Measurements from ENCODE around the gene CCL4L2.
"Not testable (repeated sequence)": the region's sequence is repeated elsewhere in the genome, so short reads cannot be mapped to it uniquely, and the experiment has no call there.

CCL4L2 gene

DNA sequence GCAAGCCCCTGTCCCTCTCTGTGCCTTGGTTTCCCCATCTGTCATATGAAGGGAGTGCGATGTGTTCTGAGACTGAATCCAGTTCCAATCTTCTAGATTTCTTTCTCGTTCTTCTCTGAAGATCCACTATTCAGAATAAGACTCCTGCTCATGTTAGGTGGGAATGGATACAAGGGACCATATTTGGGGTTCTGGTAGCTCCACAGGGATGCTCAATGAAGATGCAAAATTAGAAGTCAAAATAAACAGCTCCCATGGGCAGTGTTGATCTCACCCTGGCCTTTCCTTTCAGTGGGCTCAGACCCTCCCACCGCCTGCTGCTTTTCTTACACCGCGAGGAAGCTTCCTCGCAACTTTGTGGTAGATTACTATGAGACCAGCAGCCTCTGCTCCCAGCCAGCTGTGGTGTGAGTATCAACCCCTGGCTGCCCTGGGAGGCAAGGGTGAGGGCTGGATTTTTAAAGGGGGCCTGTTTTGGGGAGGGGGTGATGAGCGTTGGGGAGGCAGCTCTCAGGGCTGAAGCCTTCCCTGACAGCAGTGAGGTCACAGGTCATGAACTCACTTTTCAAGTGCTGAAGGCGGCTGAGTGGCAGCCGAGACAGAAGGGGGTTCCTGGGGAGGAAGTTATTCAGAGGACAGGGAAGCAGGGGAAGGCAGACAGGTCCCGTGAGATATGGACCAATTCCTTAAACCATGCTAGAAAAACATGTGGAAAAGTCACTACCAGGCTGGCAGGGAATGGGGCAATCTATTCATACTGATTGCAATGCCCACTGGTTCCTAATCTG is 815 bp downstream of the CCL4L2 start:
- not testable (repeated sequence) for H3K18ac ChIP-seq (ENCODE audit: low read length); H3K79me1 ChIP-seq (ENCODE audit: low read length); H2BK5ac ChIP-seq (ENCODE audit: low read depth, low read length, poor library complexity); H3K27me3 ChIP-seq (ENCODE audit: insufficient read depth, low read length); H3K36me3 ChIP-seq (ENCODE audit: control insufficient read depth in 1 of 2, insufficient read depth in 2 of 2, low read length in 2 of 2); H3K9ac ChIP-seq (ENCODE audit: low read length); H2AK5ac ChIP-seq (ENCODE audit: low read length); H3K14ac ChIP-seq (ENCODE audit: low read length); H4K8ac ChIP-seq (ENCODE audit: low read depth, low read length); H4K12ac ChIP-seq (ENCODE audit: low read depth, low read length); H3K9me3 ChIP-seq (ENCODE audit: insufficient read depth, low read depth, low read length); H3K79me2 ChIP-seq (ENCODE audit: control insufficient read depth, insufficient read depth, low read length, poor library complexity); H3K4me1 ChIP-seq (ENCODE audit: control insufficient read depth in 1 of 2, insufficient read depth in 2 of 2, low read length in 2 of 2); H2AFZ ChIP-seq (ENCODE audit: insufficient read depth, low read length, poor library complexity); H3K27ac ChIP-seq (ENCODE audit: low read depth, low read length); H3K4me2 ChIP-seq (ENCODE audit: low read length); H3K4ac ChIP-seq (ENCODE audit: low read depth, low read length); H4K91ac ChIP-seq (ENCODE audit: low read depth, low read length); H3K23ac ChIP-seq (ENCODE audit: low read length); H2BK12ac ChIP-seq (ENCODE audit: low read length); H2BK120ac ChIP-seq (ENCODE audit: insufficient read depth, low read length, poor library complexity)
- DNase-seq = peak in 1 of 2 donors; percentile 30
- peak overlapping the region; percentile 6 for H3K4me3 ChIP-seq (ENCODE audit: low read depth, low read length)
- no CpG with 5 or more reads among the region's 10 CpGs for WGBS (ENCODE audit: extremely low coverage, insufficient coverage, insufficient read length)

GRCh38 chr17:36212272-36212605 is 1.4 kb downstream of the CCL4L2 start:
- H3K79me1 ChIP-seq (ENCODE audit: low read length) = no peaks in the 10 kb centered on the region
- no peak overlapping the region for H3K27ac ChIP-seq (ENCODE audit: low read depth, low read length)
- H4K12ac ChIP-seq (ENCODE audit: low read depth, low read length) = no peak overlapping the region
- no peak overlapping the region for H4K91ac ChIP-seq (ENCODE audit: low read depth, low read length)
- no peaks in the 10 kb centered on the region for H3K79me2 ChIP-seq (ENCODE audit: control insufficient read depth, insufficient read depth, low read length, poor library complexity)
- no peaks in the 10 kb centered on the region for H3K27me3 ChIP-seq (ENCODE audit: insufficient read depth, low read length)
- no peak overlapping the region for H2BK120ac ChIP-seq (ENCODE audit: insufficient read depth, low read length, poor library complexity)
- H3K23ac ChIP-seq (ENCODE audit: low read length) = no peak overlapping the region
- WGBS (ENCODE audit: extremely low coverage, insufficient coverage, insufficient read length) = no CpG with 5 or more reads among the region's 4 CpGs
- no peak for DNase-seq
- H2BK5ac ChIP-seq (ENCODE audit: low read depth, low read length, poor library complexity) = no peak overlapping the region
- no peak overlapping the region for H3K4me2 ChIP-seq (ENCODE audit: low read length)
- no peaks in the 10 kb centered on the region for H3K9me3 ChIP-seq (ENCODE audit: insufficient read depth, low read depth, low read length)
- H3K14ac ChIP-seq (ENCODE audit: low read length) = no peak overlapping the region
- H3K4ac ChIP-seq (ENCODE audit: low read depth, low read length) = no peak overlapping the region
- H3K4me1 ChIP-seq (ENCODE audit: control insufficient read depth in 1 of 2, insufficient read depth in 2 of 2, low read length in 2 of 2) = no peaks in the 10 kb centered on the region
- no peak overlapping the region for H4K8ac ChIP-seq (ENCODE audit: low read depth, low read length)
- no peak overlapping the region for H2AFZ ChIP-seq (ENCODE audit: insufficient read depth, low read length, poor library complexity)
- no peak overlapping the region for H2AK5ac ChIP-seq (ENCODE audit: low read length)
- no peaks in the 10 kb centered on the region for H3K36me3 ChIP-seq (ENCODE audit: control insufficient read depth in 1 of 2, insufficient read depth in 2 of 2, low read length in 2 of 2)
- H2BK12ac ChIP-seq (ENCODE audit: low read length) = no peak overlapping the region
- H3K4me3 ChIP-seq (ENCODE audit: low read depth, low read length) = no peak overlapping the region
- H3K18ac ChIP-seq (ENCODE audit: low read length) = no peak overlapping the region
- H3K9ac ChIP-seq (ENCODE audit: low read length) = no peak overlapping the region

DNA sequence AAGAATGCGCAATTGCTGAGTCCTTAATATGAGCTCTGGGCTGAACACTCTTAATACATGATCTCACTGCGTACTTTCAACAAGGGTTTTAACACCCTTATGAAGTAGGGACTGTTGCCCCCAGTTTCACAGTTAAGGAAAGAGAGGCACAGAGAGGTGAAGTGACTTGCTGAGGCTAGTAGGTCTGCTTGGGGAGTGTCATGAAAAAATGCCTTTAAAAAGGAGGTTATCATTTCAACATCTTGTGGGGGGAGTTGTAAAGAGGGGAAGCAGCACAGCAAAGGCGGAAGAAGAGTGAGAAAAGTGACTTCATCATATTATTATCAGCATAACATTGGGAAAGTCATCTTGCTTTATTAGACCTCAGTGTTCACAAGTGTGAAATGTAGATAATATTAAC is 2.1 kb downstream of the CCL4L2 start:
- no peak for DNase-seq
- no peaks in the 10 kb centered on the region for H3K4me1 ChIP-seq (ENCODE audit: control insufficient read depth in 1 of 2, insufficient read depth in 2 of 2, low read length in 2 of 2)

GRCh38 chr17:36213695-36214094 is 2.8 kb downstream of the CCL4L2 start:
- Histone ChIP-seq H2AFZ (ENCODE audit: insufficient read depth, low read length, poor library complexity) (no peak overlapping the region), H3K79me1 (ENCODE audit: low read length) (no peaks in the 10 kb centered on the region), H3K4me2 (ENCODE audit: low read length) (no peak overlapping the region), H3K9me3 (ENCODE audit: insufficient read depth, low read depth, low read length) (no peaks in the 10 kb centered on the region), H3K18ac (ENCODE audit: low read length) (no peak overlapping the region), H3K9ac (ENCODE audit: low read length) (no peak overlapping the region), H3K79me2 (ENCODE audit: control insufficient read depth, insufficient read depth, low read length, poor library complexity) (no peaks in the 10 kb centered on the region), H3K23ac (ENCODE audit: low read length) (no peak overlapping the region), H4K8ac (ENCODE audit: low read depth, low read length) (no peak overlapping the region), H3K4ac (ENCODE audit: low read depth, low read length) (no peak overlapping the region), H3K14ac (ENCODE audit: low read length) (no peak overlapping the region), H4K12ac (ENCODE audit: low read depth, low read length) (no peak overlapping the region), H4K91ac (ENCODE audit: low read depth, low read length) (no peak overlapping the region), H2AK5ac (ENCODE audit: low read length) (no peak overlapping the region), H2BK12ac (ENCODE audit: low read length) (no peak overlapping the region), H3K36me3 (ENCODE audit: control insufficient read depth in 1 of 2, insufficient read depth in 2 of 2, low read length in 2 of 2) (no peaks in the 10 kb centered on the region), H3K4me3 (ENCODE audit: low read depth, low read length) (no peak overlapping the region), H2BK5ac (ENCODE audit: low read depth, low read length, poor library complexity) (no peak overlapping the region), H3K4me1 (ENCODE audit: control insufficient read depth in 1 of 2, insufficient read depth in 2 of 2, low read length in 2 of 2) (no peaks in the 10 kb centered on the region), H2BK120ac (ENCODE audit: insufficient read depth, low read length, poor library complexity) (no peak overlapping the region), H3K27ac (ENCODE audit: low read depth, low read length) (no peak overlapping the region), H3K27me3 (ENCODE audit: insufficient read depth, low read length) (no peaks in the 10 kb centered on the region)
- WGBS (ENCODE audit: extremely low coverage, insufficient coverage, insufficient read length) = no CpG with 5 or more reads among the region's 3 CpGs
- no peak for DNase-seq

More for the DNA sequence above, 2.1 kb downstream of the CCL4L2 start:
- Histone ChIP-seq H3K18ac (ENCODE audit: low read length) (no peak overlapping the region), H4K8ac (ENCODE audit: low read depth, low read length) (no peak overlapping the region), H4K91ac (ENCODE audit: low read depth, low read length) (no peak overlapping the region), H2AFZ (ENCODE audit: insufficient read depth, low read length, poor library complexity) (no peak overlapping the region), H3K4ac (ENCODE audit: low read depth, low read length) (no peak overlapping the region), H3K14ac (ENCODE audit: low read length) (no peak overlapping the region), H3K4me3 (ENCODE audit: low read depth, low read length) (no peak overlapping the region), H2AK5ac (ENCODE audit: low read length) (no peak overlapping the region), H3K79me1 (ENCODE audit: low read length) (no peaks in the 10 kb centered on the region), H3K27me3 (ENCODE audit: insufficient read depth, low read length) (no peaks in the 10 kb centered on the region), H3K9me3 (ENCODE audit: insufficient read depth, low read depth, low read length) (no peaks in the 10 kb centered on the region), H2BK120ac (ENCODE audit: insufficient read depth, low read length, poor library complexity) (no peak overlapping the region), H3K79me2 (ENCODE audit: control insufficient read depth, insufficient read depth, low read length, poor library complexity) (no peaks in the 10 kb centered on the region), H4K12ac (ENCODE audit: low read depth, low read length) (no peak overlapping the region), H3K23ac (ENCODE audit: low read length) (no peak overlapping the region), H3K27ac (ENCODE audit: low read depth, low read length) (no peak overlapping the region), H3K36me3 (ENCODE audit: control insufficient read depth in 1 of 2, insufficient read depth in 2 of 2, low read length in 2 of 2) (no peaks in the 10 kb centered on the region), H3K9ac (ENCODE audit: low read length) (no peak overlapping the region), H2BK5ac (ENCODE audit: low read depth, low read length, poor library complexity) (no peak overlapping the region), H3K4me2 (ENCODE audit: low read length) (no peak overlapping the region), H2BK12ac (ENCODE audit: low read length) (no peak overlapping the region)
- no CpG with 5 or more reads among the region's 3 CpGs for WGBS (ENCODE audit: extremely low coverage, insufficient coverage, insufficient read length)

Measured in trophoblast cell (in vitro differentiated cells and primary cell).